Activated naive CD8-positive, alpha-beta T cell (primary cell): ENCODE measurements around the gene ARFGAP3.
A peak's percentile ranks its signal among the peaks of the same experiment; 100 is the strongest.

Experiments
- H3K27ac Mint-ChIP-seq: one replicate; pipeline ENCODE4 v1.8.0; 2021; ENCODE audit warnings: mixed read lengths
- H3K27me3 Mint-ChIP-seq: one replicate; pipeline ENCODE4 v1.8.0; 2021; ENCODE audit warnings: mixed read lengths
- H3K36me3 Mint-ChIP-seq: one replicate; pipeline ENCODE4 v1.8.0; 2021; ENCODE audit warnings: mixed read lengths
- H3K4me1 Mint-ChIP-seq: one replicate; pipeline ENCODE4 v1.8.0; 2021; ENCODE audit warnings: low read depth, mixed read lengths
- H3K4me3 Mint-ChIP-seq: one replicate; pipeline ENCODE4 v1.8.0; 2021; ENCODE audit warnings: mild to moderate bottlenecking, mixed read lengths
- H3K9me3 Mint-ChIP-seq: one replicate; pipeline ENCODE4 v1.8.0; 2021; ENCODE audit warnings: low read depth, mixed read lengths

ARFGAP3 gene

DNA sequence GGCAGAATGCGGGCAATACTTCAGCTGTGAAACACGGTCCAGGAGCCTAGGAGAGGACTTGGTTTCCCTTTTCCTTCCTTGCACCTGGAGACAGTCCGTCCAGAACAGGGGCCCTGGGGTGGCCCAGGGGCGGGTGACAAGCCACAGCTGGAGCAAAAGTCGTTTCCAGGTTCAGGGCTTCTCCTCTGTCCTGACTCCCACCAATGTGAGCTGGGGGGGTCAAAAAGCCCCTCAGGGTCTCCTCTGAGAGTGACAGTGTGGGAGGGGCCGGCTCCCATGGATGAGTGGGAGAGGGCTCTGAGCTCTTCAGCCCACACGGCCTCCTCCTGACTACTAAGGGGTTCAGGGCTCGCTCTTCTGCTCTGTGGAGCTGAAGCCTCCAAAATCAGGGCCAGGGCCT lies 20.1 kb upstream of the ARFGAP3 start:
- Mint-ChIP-seq H3K4me1 (no peaks in the 10 kb centered on the region), H3K9me3 (no peaks in the 10 kb centered on the region), H3K27ac (no peak overlapping the region), H3K4me3 (no peak overlapping the region), H3K27me3 (no peaks in the 10 kb centered on the region), H3K36me3 (no peaks in the 10 kb centered on the region)

DNA sequence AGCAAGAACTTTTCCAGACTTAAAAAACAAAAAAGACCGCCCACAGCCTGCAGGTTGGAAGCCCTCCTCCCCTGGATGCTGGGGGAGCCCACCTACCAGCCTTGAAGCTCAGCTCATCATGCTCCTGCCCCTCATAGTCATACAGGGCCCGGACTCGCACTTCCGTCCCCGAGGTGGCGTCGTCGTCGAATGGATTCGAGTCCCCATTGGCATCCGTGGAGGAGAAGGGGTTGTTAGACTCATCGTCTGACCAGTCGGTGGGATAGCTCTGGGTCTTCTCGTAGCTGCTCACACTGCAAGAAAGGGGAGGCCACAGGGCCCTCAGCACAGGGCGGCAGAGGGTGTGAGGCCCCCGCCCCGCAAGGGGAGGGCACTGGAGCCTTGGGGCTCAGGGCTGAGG lies 19.0 kb upstream of the ARFGAP3 start:
- H3K27ac Mint-ChIP-seq, result no peak overlapping the region
- no peak overlapping the region for H3K4me3 Mint-ChIP-seq
- H3K27me3 Mint-ChIP-seq, result no peaks in the 10 kb centered on the region
- no peaks in the 10 kb centered on the region for H3K9me3 Mint-ChIP-seq
- no peaks in the 10 kb centered on the region for H3K4me1 Mint-ChIP-seq
- no peaks in the 10 kb centered on the region for H3K36me3 Mint-ChIP-seq

DNA sequence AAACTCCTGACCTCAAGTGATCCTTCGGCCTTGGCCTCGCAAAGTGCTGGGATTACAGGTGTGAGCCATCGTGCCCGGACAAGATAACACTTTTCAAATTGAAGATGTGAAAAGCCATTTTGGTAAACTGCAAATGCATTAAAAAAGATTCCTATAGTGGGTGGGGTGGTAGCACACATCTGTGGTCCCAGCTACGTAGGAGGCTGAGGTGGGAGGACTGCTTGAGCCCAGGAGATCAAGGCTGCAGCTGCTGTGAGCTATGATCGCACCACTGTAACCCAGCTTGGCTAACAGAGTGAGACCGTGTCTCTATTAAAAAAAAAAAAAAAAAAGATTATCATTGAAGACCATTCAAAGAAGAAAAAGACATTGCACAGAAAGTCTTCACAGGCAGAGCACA lies 16.9 kb upstream of the ARFGAP3 start:
- no peak overlapping the region for H3K27ac Mint-ChIP-seq
- H3K4me1 Mint-ChIP-seq, result no peaks in the 10 kb centered on the region
- no peaks in the 10 kb centered on the region for H3K36me3 Mint-ChIP-seq

DNA sequence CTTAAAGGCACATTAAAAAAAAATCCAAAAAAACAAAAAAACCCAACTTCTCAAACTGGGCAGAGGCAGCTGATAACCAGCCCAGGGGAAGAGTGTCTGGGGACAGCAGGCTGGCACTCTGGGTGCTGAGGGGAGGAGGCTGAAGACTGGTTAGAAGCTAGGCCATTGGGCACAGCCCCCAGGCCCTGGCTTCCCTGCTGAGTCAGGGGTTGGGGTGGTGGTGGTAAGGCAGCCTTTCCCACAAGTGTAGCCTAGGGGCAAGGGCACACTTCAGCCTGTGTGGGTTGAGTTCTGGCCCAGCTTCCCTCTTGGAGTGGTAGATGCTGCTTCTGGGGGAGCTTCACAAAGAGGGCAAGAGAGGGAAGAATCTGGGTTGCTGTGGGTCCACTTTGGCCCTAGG lies 16.3 kb upstream of the ARFGAP3 start:
- Mint-ChIP-seq H3K9me3 (no peaks in the 10 kb centered on the region), H3K27me3 (no peaks in the 10 kb centered on the region), H3K4me3 (no peak overlapping the region), H3K27ac (no peak overlapping the region), H3K4me1 (no peaks in the 10 kb centered on the region), H3K36me3 (no peaks in the 10 kb centered on the region)

More for the DNA sequence above, 16.9 kb upstream of the ARFGAP3 start:
- Mint-ChIP-seq H3K27me3 (no peaks in the 10 kb centered on the region), H3K9me3 (no peaks in the 10 kb centered on the region), H3K4me3 (no peak overlapping the region)

DNA sequence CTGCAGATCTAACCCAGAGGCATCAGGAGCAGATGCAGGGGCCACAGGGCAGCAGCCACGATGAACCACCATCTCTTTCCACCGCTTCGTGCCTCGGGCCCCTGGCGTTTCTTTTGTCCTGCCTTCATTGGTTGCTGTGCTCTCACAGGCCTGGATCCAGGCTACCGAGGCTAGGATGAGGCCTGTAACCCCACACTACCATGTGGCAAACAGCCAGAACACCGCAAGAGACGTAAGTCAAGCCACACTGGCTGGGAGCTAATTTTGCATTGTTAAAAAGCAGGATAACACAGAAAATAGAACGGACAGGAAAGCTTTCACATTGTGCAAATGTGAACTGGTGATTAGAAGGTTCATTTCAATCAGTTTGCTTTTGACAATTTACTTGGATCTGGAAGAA lies 15.7 kb upstream of the ARFGAP3 start:
- no peak overlapping the region for H3K27ac Mint-ChIP-seq
- no peak overlapping the region for H3K4me3 Mint-ChIP-seq
- H3K9me3 Mint-ChIP-seq, result no peaks in the 10 kb centered on the region
- no peaks in the 10 kb centered on the region for H3K4me1 Mint-ChIP-seq
- H3K27me3 Mint-ChIP-seq, result no peaks in the 10 kb centered on the region
- H3K36me3 Mint-ChIP-seq, result no peaks in the 10 kb centered on the region

DNA sequence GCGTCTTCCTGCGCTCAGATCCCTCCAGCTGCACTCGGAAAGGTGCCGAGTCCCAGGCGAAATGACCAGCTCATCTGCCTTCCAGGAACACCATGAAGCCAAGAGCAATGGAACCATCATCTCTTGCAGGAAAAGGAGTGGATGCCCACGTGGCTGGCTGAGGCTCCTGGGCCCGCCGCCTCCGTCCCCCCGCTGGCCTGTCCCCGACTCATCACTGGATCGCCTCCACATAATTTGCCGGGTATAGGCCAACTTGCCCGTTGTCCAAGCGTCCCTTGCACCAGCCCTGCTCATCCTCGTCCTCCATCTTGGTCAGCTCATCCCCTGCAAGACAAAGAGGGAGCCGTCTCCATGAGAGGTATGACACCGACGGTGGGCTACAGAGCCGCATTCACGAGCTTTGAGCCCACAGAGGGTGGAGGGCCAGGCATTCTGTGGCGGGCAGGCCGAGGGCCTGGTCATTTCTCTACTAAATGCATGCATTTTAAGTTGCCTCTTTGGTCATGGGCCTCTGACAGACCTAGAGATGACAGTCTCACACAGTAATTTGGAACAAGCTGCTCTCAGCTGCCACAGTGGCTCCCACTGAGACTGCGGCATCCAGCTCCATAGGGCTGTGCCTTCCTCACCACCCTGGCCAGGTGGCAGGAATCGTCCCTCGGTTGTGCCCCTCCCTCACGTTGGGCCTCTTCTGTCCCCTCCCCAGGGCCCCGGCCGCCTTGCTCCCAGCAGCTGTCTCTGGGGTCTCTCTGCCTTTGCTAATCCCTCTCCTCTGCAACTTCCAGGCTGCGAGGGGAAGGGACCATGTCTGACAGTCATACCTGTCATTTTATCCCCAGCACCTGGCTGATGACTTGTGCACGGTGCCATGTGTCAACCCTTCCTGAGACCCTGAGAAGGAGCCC lies 14.3 kb upstream of the ARFGAP3 start:
- Mint-ChIP-seq H3K9me3 (no peaks in the 10 kb centered on the region), H3K27me3 (no peaks in the 10 kb centered on the region), H3K4me1 (peaks cover 1% of the 10 kb centered on the region), H3K36me3 (no peaks in the 10 kb centered on the region), H3K27ac (no peak overlapping the region), H3K4me3 (no peak overlapping the region)

DNA sequence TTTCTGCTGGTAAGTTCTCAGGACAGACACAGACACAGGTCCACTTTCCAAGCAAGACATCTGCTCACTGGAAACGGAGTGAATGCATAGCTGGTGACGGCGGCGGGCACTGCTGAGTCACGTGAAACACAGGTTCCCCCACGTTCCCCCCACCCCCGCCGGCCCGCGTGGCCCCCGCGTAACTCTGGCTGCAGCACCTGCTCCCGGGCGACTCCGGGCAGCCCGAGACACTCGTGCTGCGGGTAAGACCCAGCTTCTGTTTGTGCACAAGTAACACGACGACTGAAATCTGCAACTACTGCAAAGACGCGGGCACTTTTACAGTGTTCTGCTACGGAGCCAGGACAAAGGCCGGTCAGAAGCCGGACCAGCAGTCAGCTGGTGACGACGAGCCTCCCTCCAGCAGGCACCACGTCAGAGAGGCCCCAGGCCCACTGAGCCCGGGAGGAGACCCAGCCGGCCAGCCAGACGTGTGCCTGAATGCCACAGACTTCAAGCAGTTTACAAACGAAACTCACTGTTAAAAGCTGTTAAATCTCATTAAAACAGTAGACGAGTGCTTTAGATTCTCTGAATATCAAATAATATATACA lies 12.9 kb upstream of the ARFGAP3 start:
- H3K36me3 Mint-ChIP-seq, result peaks cover 3% of the 10 kb centered on the region
- H3K9me3 Mint-ChIP-seq, result no peaks in the 10 kb centered on the region
- H3K27me3 Mint-ChIP-seq, result no peaks in the 10 kb centered on the region
- H3K27ac Mint-ChIP-seq, result no peak overlapping the region
- no peak overlapping the region for H3K4me3 Mint-ChIP-seq
- H3K4me1 Mint-ChIP-seq, result peaks cover 1% of the 10 kb centered on the region

DNA sequence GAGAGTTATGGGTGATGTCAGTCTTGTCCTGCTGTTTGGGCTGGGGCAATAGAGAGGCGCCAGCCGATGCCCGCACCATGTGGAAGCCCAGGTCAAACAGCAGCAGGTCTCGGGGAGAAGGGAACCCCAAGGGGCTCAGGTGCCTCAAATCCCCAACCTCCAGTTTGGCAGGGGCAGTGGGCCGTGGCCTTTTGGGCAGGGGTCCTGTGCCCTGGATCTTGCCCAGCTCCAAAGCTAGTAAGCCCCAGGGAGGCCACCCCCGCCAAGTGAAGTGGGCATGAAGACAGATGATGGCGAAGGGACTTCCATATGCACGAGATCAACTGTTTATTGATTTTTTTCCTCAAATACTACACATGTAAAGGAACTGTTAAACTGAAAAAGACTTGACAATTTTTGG lies 12.4 kb upstream of the ARFGAP3 start:
- peaks cover 4% of the 10 kb centered on the region for H3K36me3 Mint-ChIP-seq
- no peak overlapping the region for H3K4me3 Mint-ChIP-seq
- H3K27me3 Mint-ChIP-seq, result no peaks in the 10 kb centered on the region
- peaks cover 4% of the 10 kb centered on the region for H3K4me1 Mint-ChIP-seq
- no peak overlapping the region for H3K27ac Mint-ChIP-seq
- H3K9me3 Mint-ChIP-seq, result no peaks in the 10 kb centered on the region

DNA sequence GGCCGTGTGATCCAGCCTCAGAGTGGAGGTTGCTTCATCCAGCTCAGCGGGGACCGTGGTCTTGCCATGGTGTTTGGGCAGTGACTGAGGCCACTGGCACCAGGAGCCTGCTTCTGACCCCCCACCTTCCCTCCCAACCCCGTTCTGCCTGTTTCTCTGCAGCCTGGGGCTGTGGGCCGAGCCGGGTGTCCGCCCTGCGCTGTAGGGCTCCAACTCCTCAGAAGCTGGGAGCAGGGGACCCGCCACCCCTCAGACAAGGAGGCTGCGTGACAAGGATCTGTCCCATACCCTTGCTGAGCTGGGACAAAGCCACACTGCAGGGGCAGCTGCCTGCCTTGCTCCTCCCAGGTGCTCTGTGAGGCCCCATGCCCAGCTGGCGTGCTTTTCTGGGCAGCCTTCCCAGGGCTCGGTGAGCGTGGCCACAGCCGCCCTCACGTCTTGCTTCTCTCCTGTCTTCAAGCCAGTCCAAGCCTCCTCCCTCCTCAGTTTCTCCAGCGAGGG lies 11.7 kb upstream of the ARFGAP3 start:
- Mint-ChIP-seq H3K27ac (no peak overlapping the region), H3K9me3 (no peaks in the 10 kb centered on the region), H3K4me1 (peaks cover 6% of the 10 kb centered on the region), H3K27me3 (no peaks in the 10 kb centered on the region), H3K4me3 (no peak overlapping the region), H3K36me3 (peaks cover 4% of the 10 kb centered on the region)

DNA sequence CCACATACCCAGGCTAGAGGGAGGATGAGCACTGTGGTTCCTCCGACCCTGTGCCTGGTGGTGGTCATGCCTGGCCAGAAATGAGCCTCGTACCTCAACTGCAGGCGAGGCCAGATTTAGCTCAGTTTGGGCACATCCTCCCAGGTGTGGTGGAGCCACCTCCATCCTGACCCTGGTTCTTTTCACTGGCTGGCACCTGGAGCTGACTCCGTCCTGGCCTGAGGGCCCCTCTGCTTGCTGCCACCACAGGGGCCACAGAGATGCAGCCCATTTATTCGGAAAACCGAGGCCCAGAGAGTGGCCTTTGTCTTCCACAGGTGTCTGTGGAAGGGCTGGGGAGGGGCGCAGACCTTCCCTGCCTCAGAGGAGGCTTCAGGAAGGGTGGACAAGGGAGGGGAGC lies 9.0 kb upstream of the ARFGAP3 start:
- Mint-ChIP-seq H3K27ac (no peak overlapping the region), H3K4me3 (no peak overlapping the region), H3K9me3 (peaks cover 4% of the 10 kb centered on the region), H3K27me3 (no peaks in the 10 kb centered on the region), H3K4me1 (peaks cover 19% of the 10 kb centered on the region), H3K36me3 (peaks cover 7% of the 10 kb centered on the region)

DNA sequence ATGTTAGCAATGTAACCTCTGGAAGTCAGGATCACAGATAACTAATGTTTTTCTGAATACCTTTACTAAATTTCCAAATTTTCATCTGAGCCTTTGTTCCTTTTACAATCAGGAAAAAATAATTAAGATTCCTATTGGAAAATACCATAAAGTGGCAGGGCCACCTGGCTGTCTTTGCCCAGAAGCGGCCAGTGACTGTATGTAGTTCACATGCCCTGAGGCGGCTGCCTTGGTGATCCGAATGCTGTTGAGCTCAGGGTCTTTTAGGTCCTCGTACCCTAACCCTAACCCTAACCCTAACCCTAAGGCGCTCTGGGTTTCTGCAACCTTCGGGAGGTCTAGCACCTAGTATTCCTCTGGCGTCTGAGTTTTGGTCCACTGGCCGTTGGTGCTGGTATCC lies 8.5 kb upstream of the ARFGAP3 start:
- no peak overlapping the region for H3K27ac Mint-ChIP-seq
- no peak overlapping the region for H3K4me3 Mint-ChIP-seq
- H3K36me3 Mint-ChIP-seq, result peaks cover 7% of the 10 kb centered on the region
- peaks cover 4% of the 10 kb centered on the region for H3K9me3 Mint-ChIP-seq
- peaks cover 21% of the 10 kb centered on the region for H3K4me1 Mint-ChIP-seq
- H3K27me3 Mint-ChIP-seq, result no peaks in the 10 kb centered on the region

DNA sequence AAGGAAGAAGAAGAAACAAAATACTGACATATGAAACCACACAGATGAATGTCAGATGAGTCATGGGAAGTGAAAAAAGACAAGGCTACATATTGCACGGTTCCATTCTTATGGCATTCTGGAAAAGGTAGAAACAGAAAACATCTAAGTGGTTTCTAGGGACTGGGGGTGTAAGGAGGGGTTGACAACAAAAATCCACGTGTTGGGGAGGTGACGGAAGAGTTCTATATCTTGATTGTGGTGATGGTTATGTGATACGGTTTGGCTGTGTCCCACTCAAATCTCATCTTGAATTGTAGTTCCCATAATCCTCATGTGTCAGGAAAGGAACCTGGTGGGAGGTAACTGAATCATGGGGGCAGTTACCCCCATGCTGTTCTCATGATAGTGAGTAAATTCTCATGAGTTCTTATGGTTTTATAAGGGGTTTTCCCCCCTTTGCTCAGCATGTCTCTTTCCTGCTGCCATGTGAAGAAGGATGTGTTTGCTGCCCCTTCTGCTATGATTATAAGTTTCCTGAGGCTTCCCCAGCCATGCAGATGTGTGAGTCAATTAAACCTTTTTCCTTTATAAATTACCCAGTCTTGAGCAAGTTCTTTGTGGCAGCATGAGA lies 6.4 kb upstream of the ARFGAP3 start:
- Mint-ChIP-seq H3K9me3 (peaks cover 4% of the 10 kb centered on the region), H3K4me1 (peaks cover 21% of the 10 kb centered on the region), H3K27me3 (no peaks in the 10 kb centered on the region), H3K4me3 (peak overlapping the region; percentile 17), H3K36me3 (peaks cover 7% of the 10 kb centered on the region), H3K27ac (peak overlapping the region; percentile 94)

DNA sequence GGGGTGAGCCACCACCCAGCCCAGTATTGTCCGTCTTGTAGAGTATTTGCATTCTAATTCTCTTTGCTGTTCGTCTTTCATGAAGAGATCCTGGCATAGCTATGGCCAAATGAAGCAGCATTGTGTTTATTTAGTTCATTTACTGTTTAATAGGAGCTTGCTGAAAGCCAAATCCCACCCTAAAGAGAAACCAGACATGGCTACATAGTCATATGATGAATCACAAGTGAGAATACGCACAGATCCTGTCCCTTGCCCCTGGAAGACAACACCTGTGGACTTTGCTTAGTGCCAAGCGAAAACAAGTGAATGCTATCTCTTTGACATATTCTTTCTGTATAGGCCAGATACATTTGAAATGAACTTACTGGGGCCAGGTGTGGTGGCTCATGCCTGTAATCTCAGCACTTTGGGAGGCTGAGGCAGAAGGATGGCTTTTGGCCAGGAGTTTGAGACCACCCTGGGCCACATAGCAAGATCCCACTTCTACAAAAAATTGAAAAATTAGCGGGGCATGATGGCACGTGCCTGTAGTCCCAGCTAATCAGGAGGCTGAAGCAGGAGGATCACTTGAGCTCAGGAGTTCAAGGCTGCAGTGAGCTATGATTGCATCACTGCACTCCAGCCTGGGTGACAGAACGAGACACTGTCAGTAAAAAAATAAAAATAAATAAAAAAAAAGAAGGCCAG lies 5.1 kb upstream of the ARFGAP3 start:
- H3K27me3 Mint-ChIP-seq, result no peaks in the 10 kb centered on the region
- peaks cover 7% of the 10 kb centered on the region for H3K36me3 Mint-ChIP-seq
- H3K4me1 Mint-ChIP-seq, result peaks cover 22% of the 10 kb centered on the region
- H3K9me3 Mint-ChIP-seq, result peaks cover 4% of the 10 kb centered on the region
- peak overlapping the region; percentile 18 for H3K27ac Mint-ChIP-seq
- no peak overlapping the region for H3K4me3 Mint-ChIP-seq

DNA sequence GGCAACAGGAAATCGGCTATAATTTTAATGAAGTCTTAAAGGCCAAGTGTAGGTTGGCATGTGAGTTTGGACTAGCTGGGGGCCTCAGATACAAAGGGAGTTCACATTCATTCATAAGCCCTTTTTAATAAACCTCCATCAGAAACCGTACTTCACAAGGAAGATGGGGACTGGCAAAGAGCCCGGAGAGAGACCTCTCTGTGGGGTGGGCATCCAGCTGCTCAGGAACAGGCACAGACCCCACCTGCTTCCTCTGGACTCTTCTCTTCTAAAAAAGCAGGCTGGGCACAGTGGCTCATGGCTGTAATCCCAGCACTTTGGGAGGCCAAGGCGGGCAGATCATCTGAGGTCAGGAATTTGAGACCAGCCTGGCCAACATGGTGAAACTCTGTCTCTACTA lies 3.9 kb upstream of the ARFGAP3 start:
- no peak overlapping the region for H3K4me3 Mint-ChIP-seq
- peaks cover 7% of the 10 kb centered on the region for H3K36me3 Mint-ChIP-seq
- no peaks in the 10 kb centered on the region for H3K27me3 Mint-ChIP-seq
- peaks cover 4% of the 10 kb centered on the region for H3K9me3 Mint-ChIP-seq
- H3K27ac Mint-ChIP-seq, result peak overlapping the region; percentile 73
- H3K4me1 Mint-ChIP-seq, result peaks cover 25% of the 10 kb centered on the region
